ENCODE results near the gene TMEM253. TPM values are rescaled to one million over a fixed set of nuclear protein-coding genes. Genes with fewer than 3 reads are reported as not detected.

Gene TMEM253
- polyA plus RNA-seq (ENCODE audit: insufficient read length in 4 of 4): 1 to 10 TPM in 2 of 4 donors, under 1 TPM in 2; 0.27 to 1.6 (median 1.2) TPM

DNA sequence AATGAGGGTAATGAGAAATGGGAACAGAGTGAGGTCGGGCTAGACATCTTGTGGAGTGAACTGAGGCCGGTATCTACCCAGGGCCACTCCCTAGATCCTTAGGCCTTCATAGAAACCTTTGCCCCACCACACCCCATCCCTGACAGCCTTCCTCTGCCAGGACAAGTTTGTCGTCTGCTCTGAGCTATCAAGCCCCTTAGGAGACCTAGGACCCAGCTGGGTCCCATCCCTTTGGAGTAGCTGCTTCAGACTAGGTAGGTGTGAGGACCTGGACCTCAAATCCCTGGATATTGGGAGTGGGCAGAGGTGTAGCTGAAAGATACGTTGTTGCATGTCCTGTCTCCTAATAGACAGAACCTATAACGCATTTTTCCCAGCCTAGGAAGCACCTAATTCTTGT lies at the start of gene TMEM253:
TSS of gene TMEM253 (plus strand) at position 136 of the 400 bp plus-strand sequence. CDS start 278 bp downstream, outside the sequence.
- DNase-seq (ENCODE audit: low read depth in 4 of 4, low spot score in 3 of 4): no peak

DNA sequence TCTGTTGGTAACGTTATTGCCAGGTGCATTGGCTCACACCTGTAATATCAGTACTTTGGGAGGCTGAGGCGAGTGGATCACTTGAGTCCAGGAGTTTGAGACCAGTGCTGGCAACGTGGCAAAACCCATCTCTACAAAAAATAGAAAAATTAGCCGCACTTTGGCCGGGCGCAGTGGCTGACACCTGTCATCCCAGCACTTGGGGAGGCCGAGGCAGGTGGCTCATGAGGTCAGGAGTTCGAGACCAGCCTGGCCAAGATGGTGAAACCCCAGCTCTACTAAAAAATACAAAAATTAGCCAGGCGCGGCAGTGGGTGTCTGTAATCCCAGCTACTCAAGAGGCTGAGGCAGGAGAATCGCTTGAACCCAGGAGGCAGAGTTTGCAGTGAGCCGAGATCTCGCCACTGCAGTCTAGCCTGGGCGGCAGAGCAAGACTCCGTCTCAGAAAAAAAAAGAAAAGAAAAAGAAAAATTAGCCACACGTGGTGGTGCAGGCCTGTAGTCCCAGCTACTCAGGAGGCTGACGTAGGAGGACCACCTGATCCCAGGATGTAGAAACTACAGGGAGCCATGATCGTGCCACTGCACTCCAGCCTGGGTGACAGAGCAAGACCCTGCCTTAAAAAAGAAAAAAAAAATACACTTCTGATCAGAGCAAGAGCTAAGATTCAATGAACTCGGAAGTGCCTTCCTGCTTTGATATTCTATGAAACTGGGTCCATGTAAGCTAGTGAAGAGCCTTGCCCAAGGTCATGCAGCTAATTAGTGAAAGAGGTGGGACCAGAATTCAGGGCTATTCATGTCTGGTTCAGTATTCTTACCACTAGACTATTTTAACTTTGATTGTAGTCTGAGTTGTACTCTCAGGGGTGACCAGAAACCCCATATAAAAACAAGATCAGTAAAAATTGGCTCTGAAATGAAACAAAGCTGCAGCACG lies 47.4 kb upstream of the TMEM253 start:
- no peak for DNase-seq (ENCODE audit: low read depth in 4 of 4, low spot score in 3 of 4)

DNA sequence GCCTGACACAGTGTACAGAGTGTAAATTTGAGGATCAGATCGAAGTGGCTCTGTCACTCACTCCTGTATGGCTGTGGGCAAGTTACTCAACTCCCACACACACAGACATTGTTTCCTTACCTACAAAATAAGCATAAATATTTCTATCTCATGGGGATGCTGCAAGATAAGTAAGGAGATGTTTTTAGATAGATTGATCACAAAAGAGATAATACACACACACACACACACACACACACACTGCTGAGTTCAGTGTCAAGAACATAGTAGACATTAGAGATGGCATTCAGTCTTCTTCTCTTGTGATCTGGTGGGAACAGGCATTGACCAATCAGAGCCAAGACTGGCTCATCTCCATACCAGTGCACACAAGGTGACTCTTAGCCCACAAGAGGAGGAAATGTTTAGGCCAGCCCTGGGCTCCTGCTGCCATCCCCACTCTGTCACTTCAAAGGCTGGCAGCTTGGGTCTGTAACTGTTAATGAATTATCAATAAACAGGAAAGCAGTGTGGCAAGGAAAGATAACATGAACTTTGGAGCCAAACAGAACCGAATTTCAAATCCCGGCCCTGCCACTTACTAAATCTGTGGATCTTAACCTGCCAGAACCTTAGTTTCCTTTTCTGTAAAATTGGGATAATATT lies 46.6 kb upstream of the TMEM253 start:
- no peak for DNase-seq (ENCODE audit: low read depth in 4 of 4, low spot score in 3 of 4)

DNA sequence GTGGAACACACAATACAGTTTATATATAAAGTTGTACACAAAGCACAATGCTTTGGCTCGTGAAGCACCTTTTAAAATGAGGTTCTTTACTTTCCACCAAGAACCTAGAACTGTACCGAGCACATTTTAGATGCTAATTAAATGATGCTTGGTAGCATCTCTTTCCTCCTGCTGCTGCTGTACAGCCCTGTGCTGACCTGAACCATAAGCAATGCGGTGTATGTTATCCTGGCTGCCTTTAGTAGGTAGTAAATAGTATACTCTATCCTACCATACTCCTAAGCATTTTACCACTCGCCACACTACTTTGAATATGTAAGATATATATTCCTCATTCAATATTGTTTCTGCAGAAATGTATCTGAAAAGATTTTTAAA lies 46.1 kb upstream of the TMEM253 start:
- DNase-seq (ENCODE audit: low read depth in 4 of 4, low spot score in 3 of 4): no peak

DNA sequence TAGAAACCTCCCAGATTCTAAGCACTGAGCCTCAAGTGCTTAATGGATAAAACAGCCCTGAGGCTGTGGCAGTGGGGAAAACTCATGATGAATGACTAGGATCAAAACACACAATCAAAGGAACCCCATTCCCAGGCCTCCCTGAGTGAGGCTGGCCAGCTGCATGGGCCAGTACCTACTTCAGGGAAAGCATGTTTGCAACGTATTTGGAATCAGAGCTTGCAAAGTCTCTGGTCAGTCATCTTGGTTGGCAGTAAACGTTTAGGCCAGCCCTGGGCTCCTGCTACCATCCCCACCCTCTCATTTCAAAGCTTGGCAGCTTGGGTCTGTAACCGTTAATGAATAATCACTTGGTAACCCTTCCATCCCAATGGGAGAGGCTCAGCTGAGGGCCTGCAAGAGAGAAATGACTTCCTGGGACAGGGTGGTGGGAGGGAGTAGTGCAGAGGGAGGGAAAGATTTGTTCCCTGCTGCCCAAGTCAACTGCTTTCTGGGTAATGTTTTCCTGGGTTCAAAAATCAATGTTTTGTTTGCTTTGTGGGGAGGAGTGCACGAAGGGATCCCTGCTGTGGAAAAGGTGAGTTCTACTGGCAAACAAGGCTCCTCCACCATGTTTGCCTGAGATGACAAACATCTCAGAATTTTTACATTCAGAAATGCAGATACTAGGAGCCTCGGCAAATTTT lies 45.3 kb upstream of the TMEM253 start:
- no peak for DNase-seq (ENCODE audit: low read depth in 4 of 4, low spot score in 3 of 4)

DNA sequence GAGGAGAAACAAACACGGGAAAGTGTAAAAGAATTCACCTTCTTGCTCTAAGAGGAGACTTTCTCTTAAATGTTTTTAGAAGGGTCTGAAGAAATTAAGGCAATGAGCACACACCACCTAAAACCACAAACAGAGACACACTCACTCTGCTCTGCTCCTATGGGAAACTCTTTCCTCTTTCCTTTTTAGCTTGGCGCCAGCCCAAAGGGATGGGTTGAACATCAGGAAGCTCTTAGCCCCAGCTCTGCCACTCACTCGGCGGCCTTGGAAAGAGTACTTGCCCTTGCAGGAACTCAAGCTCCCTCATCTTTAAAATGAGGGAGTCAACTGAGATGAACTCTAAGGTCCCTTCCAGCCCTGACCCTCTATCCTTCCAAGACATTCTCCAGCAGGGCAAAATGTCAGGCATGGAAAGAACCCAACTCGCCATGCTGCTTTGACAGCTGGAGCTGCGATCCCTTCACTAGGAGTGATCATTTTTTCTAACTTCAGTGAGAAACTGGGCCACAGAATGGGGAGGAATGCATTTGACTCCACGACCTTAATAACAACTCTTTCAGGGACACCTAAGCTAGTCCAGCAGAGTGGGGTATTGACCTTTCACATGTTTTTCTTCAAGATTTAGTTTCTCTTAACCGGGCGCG lies 44.2 kb upstream of the TMEM253 start:
- DNase-seq (ENCODE audit: low read depth in 4 of 4, low spot score in 3 of 4): no peak

DNA sequence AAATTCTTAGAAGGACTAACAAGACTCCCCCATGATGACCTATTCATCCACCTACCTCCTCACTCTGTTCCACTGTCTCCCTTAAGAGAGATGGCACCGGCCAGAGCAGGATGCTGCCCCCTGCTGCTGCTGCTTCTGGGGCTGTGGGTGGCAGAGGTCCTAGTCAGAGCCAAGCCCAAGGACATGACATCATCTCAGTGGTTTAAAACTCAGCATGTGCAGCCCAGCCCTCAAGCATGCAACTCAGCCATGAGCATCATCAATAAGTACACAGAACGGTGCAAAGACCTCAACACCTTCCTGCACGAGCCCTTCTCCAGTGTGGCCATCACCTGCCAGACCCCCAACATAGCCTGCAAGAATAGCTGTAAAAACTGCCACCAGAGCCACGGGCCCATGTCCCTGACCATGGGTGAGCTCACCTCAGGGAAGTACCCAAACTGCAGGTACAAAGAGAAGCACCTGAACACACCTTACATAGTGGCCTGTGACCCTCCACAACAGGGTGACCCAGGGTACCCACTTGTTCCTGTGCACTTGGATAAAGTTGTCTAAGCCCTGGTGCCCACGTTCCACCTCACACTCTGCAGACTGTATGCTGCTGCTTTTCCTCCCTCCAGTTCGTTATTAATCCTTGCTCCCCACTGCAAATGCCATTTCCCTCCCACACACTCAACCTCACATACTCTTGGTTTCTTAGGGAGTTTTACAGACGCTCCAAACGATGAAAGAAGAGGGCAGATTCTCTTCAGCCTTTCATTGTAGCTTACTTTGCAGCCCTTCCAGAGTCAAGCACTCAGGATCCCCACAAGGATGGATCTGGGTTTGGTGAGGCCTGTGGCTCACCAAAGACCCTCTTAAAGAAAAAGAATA lies 42.8 kb upstream of the TMEM253 start, which contains the start of gene RNASE8:
TSS of gene RNASE8 (plus strand) at position 20 of the 873 bp plus-strand sequence. CDS start at position 91, 71 bp downstream.
- DNase-seq (ENCODE audit: low read depth in 4 of 4, low spot score in 3 of 4): no peak

DNA sequence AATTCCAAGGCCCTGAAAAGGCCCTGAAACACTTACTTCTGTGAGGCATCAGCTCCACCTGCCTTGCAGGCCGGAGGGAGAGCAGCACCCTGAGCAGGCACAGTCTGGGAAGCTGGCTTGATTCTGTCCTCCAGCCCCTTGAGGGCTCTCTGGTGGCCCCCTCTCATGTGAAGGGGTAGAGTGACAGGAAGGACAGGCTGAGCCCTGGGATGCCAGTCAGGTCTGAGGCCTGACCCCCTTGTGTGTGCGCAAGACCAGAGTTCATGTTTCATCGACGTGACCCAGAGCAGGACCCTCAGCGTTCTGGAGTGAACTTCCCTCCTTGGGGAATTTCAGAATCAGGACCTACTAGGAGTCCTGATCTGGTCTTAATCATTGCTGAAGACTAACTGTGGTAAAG lies 42.0 kb upstream of the TMEM253 start:
- no peak for DNase-seq (ENCODE audit: low read depth in 4 of 4, low spot score in 3 of 4)

DNA sequence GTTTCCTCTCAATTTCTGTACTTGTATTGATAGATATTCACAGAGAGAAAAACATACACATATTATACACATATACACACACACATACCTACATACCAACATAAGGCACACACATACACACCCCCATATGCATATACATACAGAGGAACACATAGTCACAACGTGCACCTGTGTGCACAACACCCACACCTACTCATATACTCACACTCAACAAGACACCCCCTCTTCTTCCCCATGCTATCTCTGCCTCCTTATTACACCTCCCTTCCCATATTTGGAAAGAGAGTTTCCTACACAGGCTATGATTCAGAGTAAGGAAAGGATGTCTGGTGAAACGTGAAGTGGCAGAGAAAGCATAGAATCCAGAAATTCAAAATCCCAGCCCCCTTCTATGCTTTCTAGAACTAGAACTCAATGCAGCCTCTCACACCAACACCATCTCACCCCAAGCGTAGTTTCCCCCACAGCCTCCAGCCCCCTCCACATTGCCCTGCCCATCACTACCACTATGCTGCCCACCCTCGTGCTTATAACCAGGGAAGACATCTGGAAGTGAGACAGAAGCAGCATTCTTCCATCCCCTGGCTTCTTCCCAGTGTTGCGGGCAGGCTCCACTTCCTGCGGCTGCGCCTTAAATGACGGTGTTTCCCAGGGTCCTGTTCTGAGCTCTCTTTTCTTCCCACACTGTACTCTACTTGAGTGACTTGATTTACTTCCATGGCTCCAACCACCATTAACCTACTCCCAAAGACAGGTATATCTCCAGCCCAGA lies 40.8 kb upstream of the TMEM253 start:
- DNase-seq (ENCODE audit: low read depth in 4 of 4, low spot score in 3 of 4): no peak

DNA sequence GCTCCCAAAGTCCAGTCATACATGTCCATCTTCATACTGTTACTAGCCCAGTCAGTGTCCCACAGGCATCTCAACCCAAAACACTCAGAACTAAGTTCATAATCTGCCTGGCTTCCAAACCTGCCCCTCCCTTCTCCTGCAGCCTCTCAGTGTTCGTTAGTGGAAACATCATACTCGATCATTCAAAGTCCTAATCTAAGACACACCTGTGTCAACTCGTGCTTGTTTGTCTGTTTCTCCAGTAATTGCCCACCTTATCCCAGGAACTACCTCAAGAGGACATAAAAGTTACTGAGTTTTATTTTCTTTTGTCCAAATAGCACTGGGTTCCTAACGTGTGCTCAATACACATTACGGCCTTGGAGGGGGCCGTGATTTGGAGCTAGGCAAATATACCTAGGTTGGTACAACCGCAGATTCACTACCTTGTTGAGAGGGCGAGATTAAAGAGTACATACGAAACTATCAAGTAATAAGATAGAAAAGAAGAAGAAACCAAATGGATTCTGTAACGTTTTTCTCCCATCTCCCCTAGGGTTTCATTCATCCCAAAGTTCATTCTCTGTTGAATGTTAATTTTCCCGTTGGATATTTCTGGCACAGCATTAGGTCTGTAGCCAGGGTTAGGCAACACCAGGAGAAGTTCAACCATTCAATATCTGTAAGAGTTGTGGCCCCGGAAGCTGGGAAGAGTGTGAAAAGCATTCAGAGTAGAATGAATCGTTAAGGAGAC lies 40.1 kb upstream of the TMEM253 start:
- DNase-seq (ENCODE audit: low read depth in 4 of 4, low spot score in 3 of 4): no peak

DNA sequence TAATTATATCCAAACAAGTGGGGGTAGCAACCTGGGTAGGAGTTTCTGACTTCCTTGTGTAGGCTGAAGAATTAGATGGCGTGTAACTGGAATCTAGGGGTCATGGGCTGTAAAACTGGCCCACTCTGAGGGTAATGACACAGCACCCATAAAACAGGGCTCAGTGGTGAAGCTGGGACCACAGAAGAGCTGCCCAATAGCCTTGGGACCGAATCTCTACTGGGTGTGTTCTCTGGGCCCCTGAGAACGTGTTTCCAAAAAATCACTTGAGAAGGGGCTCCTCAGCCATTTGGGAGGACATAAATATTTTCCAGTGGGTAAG lies 39.6 kb upstream of the TMEM253 start:
- DNase-seq (ENCODE audit: low read depth in 4 of 4, low spot score in 3 of 4): no peak

DNA sequence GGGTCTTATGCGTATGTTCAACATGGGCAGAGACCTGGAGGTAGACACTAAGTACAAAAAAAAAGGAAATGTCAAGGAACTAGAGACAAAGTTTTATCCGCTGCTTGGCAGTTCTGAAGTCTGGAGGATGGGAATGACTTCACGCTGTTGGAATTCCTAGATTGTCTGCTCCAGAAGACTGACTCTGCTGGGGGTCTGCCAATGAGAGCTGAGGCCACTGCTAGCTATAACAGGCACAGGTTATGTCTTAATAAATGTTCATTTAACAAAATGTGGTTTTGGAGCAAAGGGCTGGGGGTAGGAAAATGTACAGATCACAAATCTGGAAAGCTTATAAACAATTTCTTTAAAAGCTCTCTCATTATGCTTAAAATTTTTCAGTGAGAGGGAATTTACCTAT lies 37.4 kb upstream of the TMEM253 start:
- DNase-seq (ENCODE audit: low read depth in 4 of 4, low spot score in 3 of 4): no peak

DNA sequence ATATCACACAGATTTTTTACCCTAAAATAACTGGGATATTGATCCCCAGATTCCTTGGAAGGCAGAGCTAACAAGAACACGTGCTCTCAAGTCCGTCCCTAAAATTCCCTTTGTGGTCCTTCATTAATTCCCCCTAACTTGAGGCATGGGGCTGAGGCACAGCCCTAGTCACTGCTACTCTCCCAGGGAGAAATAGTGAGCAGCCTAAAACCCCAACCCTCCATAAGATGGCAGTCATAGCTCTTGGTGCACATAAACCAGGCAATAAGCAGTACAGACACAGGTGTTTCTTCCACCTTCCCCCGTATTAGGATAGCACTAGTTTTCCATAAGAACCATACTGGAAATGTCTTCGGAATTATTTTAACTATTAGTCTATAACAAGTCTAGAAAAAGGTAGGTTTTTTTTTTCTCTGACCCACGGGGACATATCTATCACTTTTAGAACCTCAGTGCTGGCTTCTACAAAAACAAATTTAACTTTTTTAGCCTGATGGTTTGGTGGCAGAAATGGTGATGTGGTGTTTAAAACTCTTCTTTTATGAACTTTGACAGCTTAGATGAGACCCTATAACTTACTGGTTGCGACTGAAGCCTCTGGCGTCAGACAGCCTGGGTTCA lies 33.9 kb upstream of the TMEM253 start:
- DNase-seq (ENCODE audit: low read depth in 4 of 4, low spot score in 3 of 4): no peak

DNA sequence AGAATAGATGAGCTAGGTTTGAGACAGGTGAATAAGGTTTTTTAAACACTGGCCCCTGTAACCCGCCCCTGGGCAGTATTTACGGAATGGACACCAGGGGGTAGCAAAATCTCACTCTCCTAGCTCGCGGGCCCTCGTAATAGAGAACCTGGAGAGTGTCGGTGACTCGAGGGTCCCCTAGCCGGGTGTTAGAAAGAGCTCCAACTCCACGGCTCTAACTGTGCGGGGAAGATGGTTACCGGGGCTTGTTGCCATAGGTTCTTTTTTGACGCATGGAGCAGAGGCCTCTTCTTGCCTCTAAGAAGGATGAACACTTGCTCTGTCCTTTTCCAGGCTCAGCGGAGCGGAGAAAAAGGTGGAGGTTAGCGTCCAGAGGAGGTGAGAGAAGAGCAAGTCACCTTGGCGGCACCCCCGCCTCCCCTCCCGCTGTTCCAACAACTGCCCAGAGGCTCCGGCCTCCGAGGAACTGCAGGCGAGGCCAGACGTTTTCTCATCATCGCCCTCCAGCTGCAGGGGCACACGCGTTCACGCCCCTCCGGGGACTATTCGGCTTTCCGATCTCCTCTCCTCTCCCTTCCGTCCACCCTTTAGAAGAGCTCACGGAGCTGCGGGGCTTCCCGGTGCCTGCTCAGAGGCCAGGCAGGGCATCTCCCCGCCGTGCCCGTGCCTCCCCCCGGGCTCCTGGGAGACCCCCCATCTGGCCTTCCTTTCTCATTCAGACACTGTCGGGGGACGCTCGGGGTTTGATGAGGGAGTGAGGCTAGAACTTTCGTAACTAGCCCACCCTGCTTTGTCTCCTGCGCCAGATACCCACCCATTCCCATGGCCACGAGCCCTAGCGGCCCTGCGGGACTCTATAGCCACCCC lies 32.1 kb upstream of the TMEM253 start:
- peak in 1 of 4 donors; percentile 61 for DNase-seq (ENCODE audit: low read depth in 4 of 4, low spot score in 3 of 4)

DNA sequence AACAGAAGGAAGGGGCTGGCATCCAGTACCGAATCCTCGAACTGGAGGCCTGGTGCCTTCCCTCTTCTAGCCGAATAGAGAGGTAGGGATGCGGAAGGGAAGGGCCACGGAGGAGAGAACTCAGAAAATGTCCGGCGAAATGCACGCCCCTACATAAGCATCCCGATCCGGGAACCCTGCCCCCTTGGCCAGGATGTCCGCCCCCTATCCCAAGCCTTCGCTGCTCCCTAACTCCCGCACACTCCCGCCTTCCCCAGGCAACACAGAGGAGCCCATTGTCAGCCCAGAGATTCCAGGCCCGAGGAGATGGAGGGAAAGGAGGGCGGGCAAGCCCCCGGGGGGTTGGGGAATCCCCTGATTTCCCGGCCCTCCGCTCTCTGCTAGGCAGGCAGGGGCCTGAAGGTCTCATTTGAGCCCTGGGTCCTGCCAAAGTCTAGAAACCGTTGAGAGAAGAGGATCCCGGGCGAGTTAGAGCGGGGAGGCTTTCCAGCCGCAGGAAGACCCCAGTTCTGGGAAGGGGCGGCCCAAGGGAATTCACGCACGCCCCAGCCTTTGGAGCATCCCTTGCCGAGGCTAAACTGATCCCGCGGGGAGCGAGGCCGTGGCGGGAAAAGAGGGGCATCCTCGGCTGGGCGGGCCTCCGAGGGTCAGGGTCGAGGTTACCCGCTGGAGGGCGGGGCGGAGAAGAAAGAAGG lies 31.3 kb upstream of the TMEM253 start:
- DNase-seq (ENCODE audit: low read depth in 4 of 4, low spot score in 3 of 4): peak in 1 of 4 donors; percentile 19

DNA sequence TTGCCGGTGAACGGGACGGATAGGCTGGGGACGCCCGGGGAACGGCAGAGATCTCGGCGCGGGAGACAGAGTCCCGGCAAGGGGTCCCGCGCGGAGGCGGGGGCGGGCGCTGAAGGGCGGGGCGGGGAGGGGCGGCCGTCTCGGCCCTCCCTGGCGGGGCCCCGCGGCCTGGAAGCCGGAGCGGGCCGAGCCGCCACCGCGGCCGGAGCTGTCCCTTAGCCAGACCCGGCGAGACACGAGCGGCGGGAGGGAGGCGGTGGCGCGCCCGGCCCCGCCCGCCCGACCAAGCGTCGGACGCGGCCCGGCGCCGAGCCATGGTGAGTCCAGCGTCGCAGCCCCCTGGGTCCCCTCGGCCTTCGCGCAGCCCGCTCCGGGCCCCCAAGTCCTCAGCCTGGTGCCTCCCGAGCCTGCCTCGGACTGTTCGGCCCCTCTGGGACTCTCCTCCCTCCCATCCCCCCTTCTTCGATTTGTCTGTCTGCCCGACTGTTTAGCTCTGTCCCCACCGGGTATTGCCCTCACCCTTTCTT lies 30.7 kb upstream of the TMEM253 start, which contains the start of gene ARHGEF40:
TSS of gene ARHGEF40 (plus strand) at position 222 of the 527 bp plus-strand sequence. CDS start at position 315, 93 bp downstream.
- peak in 1 of 4 donors; percentile 45 for DNase-seq (ENCODE audit: low read depth in 4 of 4, low spot score in 3 of 4)
